ENCODE results near the gene ZNF672. TPM values are rescaled to one million over a fixed set of nuclear protein-coding genes. Genes with fewer than 3 reads are reported as not detected.
"Not testable (repeated sequence)": the region's sequence is repeated elsewhere in the genome, so short reads cannot be mapped to it uniquely, and the experiment has no call there.

ZNF672 gene
- 10 to 100 TPM; 31.9 to 44.4 (median 37.3) TPM for total RNA-seq
- 10 to 100 TPM; 16.1 to 36.1 TPM for polyA plus RNA-seq
- long read RNA-seq, donor 1, transcript ZNF672-201 (4 exons, 2,989 nt): major isoform, 45 of 75 reads
- long read RNA-seq, donor 1, partial matches to known transcripts: 4 of 75 reads
- long read RNA-seq, donor 1, other reads (novel, unspliced or antisense): 23 of 75 reads
- long read RNA-seq, donor 2, transcript ZNF672-201 (4 exons, 2,989 nt): major isoform, 49 of 76 reads
- long read RNA-seq, donor 2, partial matches to known transcripts: 2 of 76 reads
- long read RNA-seq, donor 2, other reads (novel, unspliced or antisense): 23 of 76 reads
- long read RNA-seq, donor 3, transcript ZNF672-201 (4 exons, 2,989 nt): major isoform, 51 of 93 reads
- long read RNA-seq, donor 3, partial matches to known transcripts: 7 of 93 reads
- long read RNA-seq, donor 3, other reads (novel, unspliced or antisense): 33 of 93 reads

DNA sequence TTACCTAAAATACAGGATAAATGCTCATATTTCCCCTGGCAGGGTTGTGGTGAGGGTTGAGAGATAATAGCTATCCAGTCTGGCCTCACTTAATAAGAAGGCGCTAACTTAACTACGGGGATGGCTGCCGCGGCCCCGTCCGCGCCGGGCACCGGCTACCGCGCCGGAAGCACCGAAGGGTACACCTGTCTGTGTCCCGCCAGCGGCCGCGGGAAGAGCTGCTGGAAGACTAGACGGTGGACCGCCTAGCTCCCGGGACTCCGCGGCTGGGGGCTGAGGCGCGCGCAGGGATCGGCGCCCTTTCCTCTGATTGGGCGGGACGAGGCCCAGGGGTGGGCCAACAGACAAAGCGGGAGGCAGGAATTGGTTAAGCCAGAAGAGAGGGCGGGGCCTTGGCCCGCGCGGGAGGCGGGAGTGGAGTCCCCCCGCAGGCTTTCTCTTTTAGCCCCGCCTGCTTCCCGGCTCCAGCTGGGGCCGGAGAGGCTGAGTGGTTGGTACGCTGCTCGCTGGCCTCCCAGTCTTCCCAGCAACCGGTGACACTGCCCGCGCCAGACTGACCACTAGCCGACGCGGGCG, at the start of gene ZNF672:
Gene ZNF672 (plus strand): TSS at position 444 of the 576 bp plus-strand sequence. CDS start 9,051 bp downstream, outside the sequence.
- Histone ChIP-seq H3K27ac (peak within 1 kb of the TSS; percentile 98 to 100 (median 100)), H3K36me3 (peaks cover 0 to 3% (median 0%) of the 10 kb centered on the region in 9 donors), H3K9me3 (no peaks in the 10 kb centered on the region), H3K27me3 (no peaks in the 10 kb centered on the region), H3K4me1 (peaks cover 11 to 55% (median 42%) of the 10 kb centered on the region in 9 donors), H3K4me3 (peak within 1 kb of the TSS; percentile 74 to 97 (median 88))
- intact Hi-C loops (cut with DNase I): loop anchor here in 5 of 10 donors (1.0 to 2.0 kb wide), 5 partner anchors 12 to 68 kb away; partner anchors contain the start of genes PGBD2 (in 2 of the 5) and ZNF692 (in 2 of the 5)
- WGBS, 2 donors: 0% methylated on average over 47 to 48 of the region's 48 CpGs
- ATAC-seq: peak; percentile 92 to 97 (median 94)
- TF ChIP-seq CTCF (IDR thresholded peaks at IDR 0.05): no peak
- peak; percentile 98 to 99 for DNase-seq

DNA sequence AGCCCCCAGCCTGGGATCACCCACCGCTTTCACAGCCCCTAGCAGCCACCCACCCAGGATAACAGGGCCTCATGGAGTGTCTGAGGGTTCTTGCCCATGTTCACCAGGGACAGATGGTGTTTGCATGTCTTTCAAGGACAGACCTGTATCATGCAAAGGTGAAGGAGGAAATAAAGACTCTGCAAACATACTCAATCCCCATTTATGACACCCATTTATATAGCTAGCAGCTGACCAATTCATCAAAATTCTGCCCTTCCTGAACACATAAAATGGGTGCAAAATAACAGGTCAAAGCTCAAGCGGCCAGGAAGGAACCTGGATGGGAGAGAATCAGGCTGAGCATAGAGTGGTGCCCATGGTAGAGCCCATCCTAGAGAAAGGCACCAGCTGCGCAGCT, 49.7 kb upstream of the ZNF672 start:
- intact Hi-C loops (cut with DNase I): no loop called here
- DNase-seq (no peak), ATAC-seq (no peak)
- no peak overlapping the region for H3K27ac ChIP-seq
- H3K36me3 ChIP-seq: no peaks in the 10 kb centered on the region
- H3K27me3 ChIP-seq: peaks cover 0 to 9% (median 0%) of the 10 kb centered on the region in 7 donors
- peaks cover 0 to 21% (median 0%) of the 10 kb centered on the region in 9 donors for H3K4me1 ChIP-seq
- 69 to 78% methylated on average over 3 of the region's 3 CpGs for WGBS, 2 donors
- H3K9me3 ChIP-seq: no peaks in the 10 kb centered on the region
- TF ChIP-seq CTCF (IDR thresholded peaks at IDR 0.05): no peak
- H3K4me3 ChIP-seq: no peak overlapping the region

DNA sequence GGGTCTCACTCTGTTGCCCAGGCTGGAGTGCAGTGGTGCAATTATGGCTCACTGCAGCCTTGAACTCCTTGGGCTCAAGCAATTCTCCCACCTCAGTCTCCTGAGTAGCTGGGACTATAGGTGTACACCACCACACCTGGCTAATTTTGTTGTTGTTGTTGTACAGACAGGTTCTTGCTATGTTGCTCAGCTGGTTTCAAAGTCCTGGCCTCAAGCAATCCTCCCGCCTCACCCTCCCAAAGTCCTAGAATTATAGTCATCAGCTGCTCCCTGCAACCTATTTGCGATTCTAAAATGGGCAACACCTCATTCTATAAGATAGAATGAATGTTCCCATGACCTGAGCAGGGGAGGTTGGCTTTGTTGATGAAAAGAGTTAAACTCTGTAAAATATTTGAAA, 48.7 kb upstream of the ZNF672 start:
- 58 to 71% methylated on average over 2 of the region's 2 CpGs for WGBS, 2 donors
- ATAC-seq; intact Hi-C loops (cut with DNase I); H3K4me3 ChIP-seq; H3K36me3 ChIP-seq; H3K27ac ChIP-seq; DNase-seq; H3K27me3 ChIP-seq; H3K9me3 ChIP-seq: not testable (repeated sequence)
- H3K4me1 ChIP-seq: peaks cover 0 to 21% (median 0%) of the 10 kb centered on the region in 9 donors

DNA sequence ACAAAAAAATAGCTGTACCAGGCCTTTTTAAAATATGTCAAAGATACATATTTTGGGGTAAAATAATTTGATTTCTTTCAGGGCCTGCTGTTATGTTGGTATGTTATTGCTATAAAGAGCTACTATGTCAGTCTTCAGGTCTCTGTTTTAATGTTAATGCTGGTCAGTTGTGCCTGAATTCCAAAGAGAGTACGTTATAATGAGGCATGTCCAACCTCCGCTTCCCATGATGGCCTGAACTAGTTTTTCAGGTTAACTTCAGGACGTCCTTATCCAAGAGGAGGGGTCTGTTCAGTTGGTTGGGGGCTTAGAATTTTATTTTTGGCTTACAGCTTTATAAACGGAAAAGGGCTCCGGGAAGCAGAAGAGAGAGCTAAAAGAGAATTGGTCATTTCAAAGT, 47.6 kb upstream of the ZNF672 start:
- H3K27ac ChIP-seq: no peak overlapping the region
- DNase-seq (no peak), ATAC-seq (no peak)
- peaks cover 0 to 7% (median 0%) of the 10 kb centered on the region in 7 donors for H3K27me3 ChIP-seq
- peaks cover 0 to 21% (median 0%) of the 10 kb centered on the region in 9 donors for H3K4me1 ChIP-seq
- H3K36me3 ChIP-seq: no peaks in the 10 kb centered on the region
- TF ChIP-seq CTCF (IDR thresholded peaks at IDR 0.05): no peak
- WGBS, 2 donors: 75 to 82% methylated on average over 5 of the region's 5 CpGs
- H3K4me3 ChIP-seq: no peak overlapping the region
- intact Hi-C loops (cut with DNase I): no loop called here
- peaks cover 0 to 20% (median 4%) of the 10 kb centered on the region in 11 donors for H3K9me3 ChIP-seq
